Measurements from ENCODE around the gene TGIF1.
A peak's percentile ranks its signal among the peaks of the same experiment; 100 is the strongest.
"Not testable (repeated sequence)": the region's sequence is repeated elsewhere in the genome, so short reads cannot be mapped to it uniquely, and the experiment has no call there.

TGIF1 gene

GRCh38 chr18:3450012-3450798, at the start of gene TGIF1:
Gene TGIF1 (plus strand): TSS chr18:3450172. CDS start chr18:3450490, 318 bp downstream.
- DNase-seq (ENCODE audit: low spot score), result peak; percentile 76

GRCh38 chr18:3400567-3401296, 49.2 kb upstream of the TGIF1 start:
- no peak for DNase-seq (ENCODE audit: low spot score)

GRCh38 chr18:3401669-3402620, 48.0 kb upstream of the TGIF1 start:
- no peak for DNase-seq (ENCODE audit: low spot score)

- no peak for DNase-seq (ENCODE audit: low spot score)
Measured at GRCh38 chr18:3402982-3403451, 47.0 kb upstream of the TGIF1 start.

GRCh38 chr18:3405713-3406112, 44.3 kb upstream of the TGIF1 start:
- DNase-seq (ENCODE audit: low spot score), result no peak

- DNase-seq (ENCODE audit: low spot score), result no peak
Measured at GRCh38 chr18:3408107-3408506, 41.9 kb upstream of the TGIF1 start.

GRCh38 chr18:3409811-3410210, 40.2 kb upstream of the TGIF1 start:
- DNase-seq (ENCODE audit: low spot score), result no peak

- no peak for DNase-seq (ENCODE audit: low spot score)
Measured at GRCh38 chr18:3410273-3410672, 39.7 kb upstream of the TGIF1 start.

GRCh38 chr18:3410876-3411275, 39.1 kb upstream of the TGIF1 start:
- not testable (repeated sequence) for DNase-seq (ENCODE audit: low spot score)

GRCh38 chr18:3411327-3411726, 38.6 kb upstream of the TGIF1 start:
- no peak for DNase-seq (ENCODE audit: low spot score)

- no peak for DNase-seq (ENCODE audit: low spot score)
Measured at GRCh38 chr18:3411854-3412268, 38.1 kb upstream of the TGIF1 start.

GRCh38 chr18:3412528-3412927, 37.4 kb upstream of the TGIF1 start:
- DNase-seq (ENCODE audit: low spot score), result not testable (repeated sequence)

- no peak for DNase-seq (ENCODE audit: low spot score)
Measured at GRCh38 chr18:3415110-3415509, 34.9 kb upstream of the TGIF1 start.

GRCh38 chr18:3418083-3418482, 31.9 kb upstream of the TGIF1 start:
- DNase-seq (ENCODE audit: low spot score), result no peak

- no peak for DNase-seq (ENCODE audit: low spot score)
Measured at GRCh38 chr18:3420919-3421279, 29.1 kb upstream of the TGIF1 start.

GRCh38 chr18:3422905-3423304, 27.1 kb upstream of the TGIF1 start:
- DNase-seq (ENCODE audit: low spot score), result no peak

GRCh38 chr18:3424280-3424890, 25.6 kb upstream of the TGIF1 start:
- no peak for DNase-seq (ENCODE audit: low spot score)

GRCh38 chr18:3425030-3425429, 24.9 kb upstream of the TGIF1 start:
- no peak for DNase-seq (ENCODE audit: low spot score)

- no peak for DNase-seq (ENCODE audit: low spot score)
Measured at GRCh38 chr18:3425446-3425845, 24.5 kb upstream of the TGIF1 start.

GRCh38 chr18:3426074-3426473, 23.9 kb upstream of the TGIF1 start:
- no peak for DNase-seq (ENCODE audit: low spot score)

- DNase-seq (ENCODE audit: low spot score), result no peak
Measured at GRCh38 chr18:3427944-3428343, 22.0 kb upstream of the TGIF1 start.

- no peak for DNase-seq (ENCODE audit: low spot score)
Measured at GRCh38 chr18:3429121-3429520, 20.9 kb upstream of the TGIF1 start.

Measured in globus pallidus (tissue), 1 donor.